Measurements from ENCODE around the gene CFAP90.

The CFAP90 gene

GRCh38 chr5:7813576-7813975, 37.4 kb downstream of the CFAP90 start:
- Histone ChIP-seq H3K79me1 (replicated peaks; ENCODE audit: low read length, poor library complexity, severe bottlenecking) (no peaks in the 10 kb centered on the region), H3K23ac (ENCODE audit: low read length in 2 of 2) (no peak overlapping the region), H4K8ac (ENCODE audit: low read length) (no peak overlapping the region), H4K91ac (ENCODE audit: low read length) (no peak overlapping the region), H2BK15ac (ENCODE audit: low read depth, poor library complexity, severe bottlenecking) (no peak overlapping the region), H3K4ac (ENCODE audit: low read depth in 1 of 2, low read length in 2 of 2) (no peak overlapping the region), H3K27me3 (ENCODE audit: control insufficient read depth in 1 of 2, insufficient read depth in 1 of 2, low read length in 2 of 2) (peaks cover 8 to 30% of the 10 kb centered on the region in 2 experiments), H2BK12ac (ENCODE audit: low read length in 2 of 2) (no peak overlapping the region), H3K27ac (ENCODE audit: low read length, poor library complexity, severe bottlenecking) (no peak overlapping the region), H2AFZ (ENCODE audit: low read depth, low read length) (no peak overlapping the region), H3K4me3 (ENCODE audit: insufficient read depth in 1 of 2, low read depth in 1 of 2, low read length in 2 of 2) (no peak overlapping the region), H3K4me2 (ENCODE audit: low read length, poor library complexity, severe bottlenecking) (no peak overlapping the region), H2BK5ac (ENCODE audit: low read depth, low read length, poor library complexity, severe bottlenecking) (no peak overlapping the region), H3K18ac (ENCODE audit: low read depth in 1 of 2, low read length in 2 of 2) (no peak overlapping the region), H3K4me1 (ENCODE audit: control insufficient read depth, insufficient read depth, low read depth, low read length) (no peaks in the 10 kb centered on the region), H3K9me3 (ENCODE audit: control insufficient read depth, low read length) (no peaks in the 10 kb centered on the region), H3K14ac (ENCODE audit: low read length in 2 of 2) (no peak overlapping the region), H3K36me3 (ENCODE audit: control insufficient read depth in 1 of 2, insufficient read depth in 2 of 2, low read depth in 1 of 2, low read length in 2 of 2) (no peaks in the 10 kb centered on the region), H2AK5ac (ENCODE audit: low read length, severe bottlenecking) (no peak overlapping the region), H2BK120ac (ENCODE audit: low read depth, low read length) (no peak overlapping the region), H3K9ac (ENCODE audit: low read length) (no peak overlapping the region)
- no peak for DNase-seq
- 95% methylated on average over 2 of the region's 3 CpGs for WGBS

GRCh38 chr5:7813007-7813406, 37.9 kb downstream of the CFAP90 start:
- H2BK15ac ChIP-seq (ENCODE audit: low read depth, poor library complexity, severe bottlenecking), result no peak overlapping the region

GRCh38 chr5:7811715-7812114, 39.2 kb downstream of the CFAP90 start:
- Histone ChIP-seq H3K14ac (ENCODE audit: low read length in 2 of 2) (no peak overlapping the region), H3K4ac (ENCODE audit: low read depth in 1 of 2, low read length in 2 of 2) (no peak overlapping the region), H3K4me3 (ENCODE audit: insufficient read depth in 1 of 2, low read depth in 1 of 2, low read length in 2 of 2) (no peak overlapping the region), H3K9ac (ENCODE audit: low read length) (no peak overlapping the region), H3K18ac (ENCODE audit: low read depth in 1 of 2, low read length in 2 of 2) (no peak overlapping the region), H3K27me3 (ENCODE audit: control insufficient read depth in 1 of 2, insufficient read depth in 1 of 2, low read length in 2 of 2) (peaks cover 8 to 30% of the 10 kb centered on the region in 2 experiments), H3K27ac (ENCODE audit: low read length, poor library complexity, severe bottlenecking) (no peak overlapping the region), H4K8ac (ENCODE audit: low read length) (no peak overlapping the region), H4K91ac (ENCODE audit: low read length) (no peak overlapping the region), H3K4me2 (ENCODE audit: low read length, poor library complexity, severe bottlenecking) (no peak overlapping the region), H2BK15ac (ENCODE audit: low read depth, poor library complexity, severe bottlenecking) (no peak overlapping the region), H2AK5ac (ENCODE audit: low read length, severe bottlenecking) (no peak overlapping the region), H3K4me1 (ENCODE audit: control insufficient read depth, insufficient read depth, low read depth, low read length) (no peaks in the 10 kb centered on the region), H3K36me3 (ENCODE audit: control insufficient read depth in 1 of 2, insufficient read depth in 2 of 2, low read depth in 1 of 2, low read length in 2 of 2) (no peaks in the 10 kb centered on the region), H2BK12ac (ENCODE audit: low read length in 2 of 2) (no peak overlapping the region), H2AFZ (ENCODE audit: low read depth, low read length) (no peak overlapping the region), H3K23ac (ENCODE audit: low read length in 2 of 2) (no peak overlapping the region), H2BK120ac (ENCODE audit: low read depth, low read length) (no peak overlapping the region), H3K79me1 (replicated peaks; ENCODE audit: low read length, poor library complexity, severe bottlenecking) (no peaks in the 10 kb centered on the region), H3K9me3 (ENCODE audit: control insufficient read depth, low read length) (no peaks in the 10 kb centered on the region), H2BK5ac (ENCODE audit: low read depth, low read length, poor library complexity, severe bottlenecking) (no peak overlapping the region)
- DNase-seq, result no peak
- WGBS, result 91% methylated on average over 4 of the region's 5 CpGs

More at GRCh38 chr5:7813007-7813406, 37.9 kb downstream of the CFAP90 start:
- 67% methylated on average over 1 of the region's 2 CpGs for whole genome bisulfite sequencing
- Histone ChIP-seq H4K91ac (ENCODE audit: low read length) (no peak overlapping the region), H4K8ac (ENCODE audit: low read length) (no peak overlapping the region), H3K14ac (ENCODE audit: low read length in 2 of 2) (no peak overlapping the region), H3K23ac (ENCODE audit: low read length in 2 of 2) (no peak overlapping the region), H3K27ac (ENCODE audit: low read length, poor library complexity, severe bottlenecking) (no peak overlapping the region), H3K4me2 (ENCODE audit: low read length, poor library complexity, severe bottlenecking) (no peak overlapping the region), H3K4me1 (ENCODE audit: control insufficient read depth, insufficient read depth, low read depth, low read length) (no peaks in the 10 kb centered on the region), H3K4ac (ENCODE audit: low read depth in 1 of 2, low read length in 2 of 2) (no peak overlapping the region), H3K4me3 (ENCODE audit: insufficient read depth in 1 of 2, low read depth in 1 of 2, low read length in 2 of 2) (no peak overlapping the region), H3K79me1 (replicated peaks; ENCODE audit: low read length, poor library complexity, severe bottlenecking) (no peaks in the 10 kb centered on the region), H3K18ac (ENCODE audit: low read depth in 1 of 2, low read length in 2 of 2) (no peak overlapping the region), H2AFZ (ENCODE audit: low read depth, low read length) (no peak overlapping the region), H2AK5ac (ENCODE audit: low read length, severe bottlenecking) (no peak overlapping the region), H3K36me3 (ENCODE audit: control insufficient read depth in 1 of 2, insufficient read depth in 2 of 2, low read depth in 1 of 2, low read length in 2 of 2) (no peaks in the 10 kb centered on the region), H2BK12ac (ENCODE audit: low read length in 2 of 2) (no peak overlapping the region), H3K9me3 (ENCODE audit: control insufficient read depth, low read length) (no peaks in the 10 kb centered on the region), H3K9ac (ENCODE audit: low read length) (no peak overlapping the region), H2BK120ac (ENCODE audit: low read depth, low read length) (no peak overlapping the region), H3K27me3 (ENCODE audit: control insufficient read depth in 1 of 2, insufficient read depth in 1 of 2, low read length in 2 of 2) (peaks cover 8 to 30% of the 10 kb centered on the region in 2 experiments), H2BK5ac (ENCODE audit: low read depth, low read length, poor library complexity, severe bottlenecking) (no peak overlapping the region)
- no peak for DNase-seq

GRCh38 chr5:7808998-7809397, 41.9 kb downstream of the CFAP90 start:
- Histone ChIP-seq H3K27me3 (ENCODE audit: control insufficient read depth in 1 of 2, insufficient read depth in 1 of 2, low read length in 2 of 2) (peaks cover 5 to 21% of the 10 kb centered on the region in 2 experiments), H4K91ac (ENCODE audit: low read length) (no peak overlapping the region), H2BK120ac (ENCODE audit: low read depth, low read length) (no peak overlapping the region), H2BK12ac (ENCODE audit: low read length in 2 of 2) (no peak overlapping the region), H3K18ac (ENCODE audit: low read depth in 1 of 2, low read length in 2 of 2) (no peak overlapping the region), H2AK5ac (ENCODE audit: low read length, severe bottlenecking) (no peak overlapping the region), H2BK15ac (ENCODE audit: low read depth, poor library complexity, severe bottlenecking) (no peak overlapping the region), H3K4me1 (ENCODE audit: control insufficient read depth, insufficient read depth, low read depth, low read length) (no peaks in the 10 kb centered on the region), H3K4me2 (ENCODE audit: low read length, poor library complexity, severe bottlenecking) (no peak overlapping the region), H3K4ac (ENCODE audit: low read depth in 1 of 2, low read length in 2 of 2) (no peak overlapping the region), H4K8ac (ENCODE audit: low read length) (no peak overlapping the region), H3K14ac (ENCODE audit: low read length in 2 of 2) (no peak overlapping the region), H3K36me3 (ENCODE audit: control insufficient read depth in 1 of 2, insufficient read depth in 2 of 2, low read depth in 1 of 2, low read length in 2 of 2) (no peaks in the 10 kb centered on the region), H3K4me3 (ENCODE audit: insufficient read depth in 1 of 2, low read depth in 1 of 2, low read length in 2 of 2) (no peak overlapping the region), H3K23ac (ENCODE audit: low read length in 2 of 2) (no peak overlapping the region), H2BK5ac (ENCODE audit: low read depth, low read length, poor library complexity, severe bottlenecking) (no peak overlapping the region), H3K79me1 (replicated peaks; ENCODE audit: low read length, poor library complexity, severe bottlenecking) (no peaks in the 10 kb centered on the region), H3K27ac (ENCODE audit: low read length, poor library complexity, severe bottlenecking) (no peak overlapping the region), H3K9ac (ENCODE audit: low read length) (no peak overlapping the region), H2AFZ (ENCODE audit: low read depth, low read length) (no peak overlapping the region), H3K9me3 (ENCODE audit: control insufficient read depth, low read length) (no peaks in the 10 kb centered on the region)
- DNase-seq, result no peak
- 96% methylated on average over 3 of the region's 4 CpGs for WGBS

Measured in mesenchymal stem cell (in vitro differentiated cells and primary cell).